Vagina (tissue), 2 donors: ENCODE data around the gene TAT. TPM values are rescaled to one million over a fixed set of nuclear protein-coding genes. Genes with fewer than 3 reads are reported as not detected.

Source experiments
- DNase-seq, 2 donors: peaks; one replicate each; pipeline ENCODE4 v3.0.0-alpha.2; 2017; ENCODE audit errors: extremely low spot score in 2 of 2
- H3K27ac ChIP-seq: fragments of 200-600 bp; sonication (generic); one replicate; pipeline ENCODE4 v1.5.1; 2019
- H3K27me3 ChIP-seq: fragments of 200-600 bp; sonication (generic); one replicate; pipeline ENCODE4 v1.5.1; 2019
- H3K36me3 ChIP-seq, 2 donors: fragments of 200-600 bp; sonication (generic); one replicate each; pipeline ENCODE4 v1.5.1; 2017 to 2019
- H3K4me1 ChIP-seq: fragments of 200-600 bp; sonication (generic); one replicate; pipeline ENCODE4 v1.5.1; 2019
- H3K4me3 ChIP-seq, 2 donors: fragments of 200-600 bp; sonication (generic); 1 replicate in 1 of 2; 2 replicates in 1 of 2; pipeline ENCODE4 v1.5.1; 2016 to 2019
- H3K9me3 ChIP-seq: fragments of 200-600 bp; sonication (generic); one replicate; pipeline ENCODE4 v1.5.1; 2019
- CTCF ChIP-seq, 3 experiments: fragments of 450-650 bp in 2 of 3; fragments of 200-600 bp in 1 of 3; sonication (generic) in 1 of 3; IDR thresholded peaks; one replicate each; pipeline ENCODE4 v1.5.1; 2017 to 2019; ENCODE audit warnings: antibody characterized with exemption in 3 of 3, mild to moderate bottlenecking in 2 of 3, moderate library complexity in 2 of 3
- POLR2A ChIP-seq, 2 donors: fragments of 450-650 bp; IDR thresholded peaks; one replicate each; pipeline ENCODE4 v1.6.1; 2017; ENCODE audit warnings: antibody characterized with exemption in 2 of 2, mild to moderate bottlenecking in 2 of 2, moderate library complexity in 2 of 2
- POLR2AphosphoS5 ChIP-seq, 2 donors: sonication (generic); formaldehyde crosslinking; IDR thresholded peaks; one replicate each; pipeline ENCODE4 v1.9.0; 2017; ENCODE audit warnings: antibody characterized with exemption in 2 of 2, mild to moderate bottlenecking in 2 of 2, low read depth in 1 of 2; ENCODE audit not compliant: insufficient read depth in 1 of 2
- intact Hi-C: fragments of 100-400 bp; cut with DNase I; formaldehyde crosslinking; loops from one replicate; pipeline ENCODE4 v1.15.1; 2023
- total RNA-seq: library from RNA; depleted of rRNA; stranded (reverse); fragments of >200 nt; gene quantifications from one replicate; pipeline ENCODE4 v1.2.3, GENCODE V29; 2016

TAT gene
- total RNA-seq, 1 donor from 2014 or later = not detected

GRCh38 chr16:71559855-71560254 is 17.0 kb downstream of the TAT start:
- no peak for TF ChIP-seq POLR2AphosphoS5 (IDR thresholded peaks at IDR 0.05; ENCODE audit: insufficient read depth in 1 of 2, low read depth in 1 of 2)
- TF ChIP-seq POLR2A (IDR thresholded peaks at IDR 0.05) = no peak
- TF ChIP-seq CTCF (IDR thresholded peaks at IDR 0.05) = no peak
- Histone ChIP-seq H3K9me3 (no peaks in the 10 kb centered on the region), H3K27me3 (no peaks in the 10 kb centered on the region), H3K4me1 (no peaks in the 10 kb centered on the region), H3K27ac (no peak overlapping the region), H3K36me3 (no peaks in the 10 kb centered on the region), H3K4me3 (no peak overlapping the region)
- intact Hi-C loops = no loop called here
- DNase-seq = no peak

- DNase-seq = no peak
- TF ChIP-seq CTCF (IDR thresholded peaks at IDR 0.05) (no peak), POLR2AphosphoS5 (IDR thresholded peaks at IDR 0.05; ENCODE audit: insufficient read depth in 1 of 2, low read depth in 1 of 2) (no peak), POLR2A (IDR thresholded peaks at IDR 0.05) (no peak)
- intact Hi-C loops = no loop called here
- no peak overlapping the region for H3K27ac ChIP-seq
- no peaks in the 10 kb centered on the region for H3K36me3 ChIP-seq
- H3K4me1 ChIP-seq = no peaks in the 10 kb centered on the region
- no peaks in the 10 kb centered on the region for H3K9me3 ChIP-seq
- no peaks in the 10 kb centered on the region for H3K27me3 ChIP-seq
- no peak overlapping the region for H3K4me3 ChIP-seq
Measured at GRCh38 chr16:71557954-71558582, 18.8 kb downstream of the TAT start.

- intact Hi-C loops = no loop called here
- H3K9me3 ChIP-seq = no peaks in the 10 kb centered on the region
- no peak for TF ChIP-seq CTCF (IDR thresholded peaks at IDR 0.05)
- TF ChIP-seq POLR2AphosphoS5 (IDR thresholded peaks at IDR 0.05; ENCODE audit: insufficient read depth in 1 of 2, low read depth in 1 of 2) = no peak
- no peak for TF ChIP-seq POLR2A (IDR thresholded peaks at IDR 0.05)
Measured at GRCh38 chr16:71557299-71557698, 19.6 kb downstream of the TAT start.

GRCh38 chr16:71555230-71555891 is 21.5 kb downstream of the TAT start:
- Histone ChIP-seq H3K4me3 (no peak overlapping the region), H3K4me1 (no peaks in the 10 kb centered on the region), H3K27ac (no peak overlapping the region), H3K9me3 (no peaks in the 10 kb centered on the region), H3K36me3 (no peaks in the 10 kb centered on the region), H3K27me3 (no peaks in the 10 kb centered on the region)
- DNase-seq = no peak
- intact Hi-C loops = no loop called here
- TF ChIP-seq CTCF (IDR thresholded peaks at IDR 0.05) (no peak), POLR2A (IDR thresholded peaks at IDR 0.05) (no peak), POLR2AphosphoS5 (IDR thresholded peaks at IDR 0.05; ENCODE audit: insufficient read depth in 1 of 2, low read depth in 1 of 2) (no peak)

More at GRCh38 chr16:71557299-71557698, 19.6 kb downstream of the TAT start:
- H3K36me3 ChIP-seq = no peaks in the 10 kb centered on the region
- no peak overlapping the region for H3K27ac ChIP-seq
- no peaks in the 10 kb centered on the region for H3K4me1 ChIP-seq
- H3K4me3 ChIP-seq = no peak overlapping the region
- no peak for DNase-seq
- no peaks in the 10 kb centered on the region for H3K27me3 ChIP-seq
